Measurements from ENCODE around the gene CTNNA1.
A peak's percentile ranks its signal among the peaks of the same experiment; 100 is the strongest.

- TF ChIP-seq USF2 (IDR thresholded peaks at IDR 0.05; ENCODE audit: low read length), result no peak
- peak in 1 of 3 experiments; percentile 1; a peak in 1 of 4 replicates for TF ChIP-seq CTCF (IDR thresholded peaks at IDR 0.05; ENCODE audit: control extremely low read depth in 1 of 3, insufficient read depth in 1 of 3, low read depth in 1 of 3, low read length in 3 of 3)
These were observed 27.3 kb upstream of the CTNNA1 start for GRCh38 chr5:138725818-138726416.
